HepG2 (cell line): ENCODE data around the gene CEP162.
"Not testable (repeated sequence)": the region's sequence is repeated elsewhere in the genome, so short reads cannot be mapped to it uniquely, and the experiment has no call there.

Experiments
- ARID5B ChIP-seq: IDR thresholded peaks from 2 replicates; pipeline ENCODE4 v1.4.0; 2020; ENCODE audit warnings: mild to moderate bottlenecking, missing genetic modification reagents
- CTCF ChIP-seq: sonication (generic); formaldehyde crosslinking; IDR thresholded peaks from 2 replicates; pipeline ENCODE4 v1.5.0; 2020; ENCODE audit warnings: mild to moderate bottlenecking, missing genetic modification reagents, moderate library complexity
- E2F2 ChIP-seq: sonication (generic); formaldehyde crosslinking; IDR thresholded peaks from 2 replicates; pipeline ENCODE4 v1.4.0; 2020; ENCODE audit warnings: missing genetic modification reagents, borderline replicate concordance
- EZH2 ChIP-seq: conservative IDR thresholded peaks from 2 replicates; pipeline ENCODE4 v1.6.1; 2012; ENCODE audit warnings: mild to moderate bottlenecking, low read depth, low read length, moderate library complexity
- FOXA3 ChIP-seq: IDR thresholded peaks from 2 replicates; pipeline ENCODE4 v1.6.1; 2016; ENCODE audit warnings: missing genetic modification reagents, missing compliant biosample characterization
- HNRNPH1 ChIP-seq: fragments of 200-400 bp; formaldehyde crosslinking; optimal IDR thresholded peaks from 2 replicates; pipeline ENCODE3; 2017; ENCODE audit warnings: mild to moderate bottlenecking, low read depth, low read length
- MYPOP ChIP-seq: sonication (generic); formaldehyde crosslinking; IDR thresholded peaks from 2 replicates; pipeline ENCODE4 v1.8.1; 2023; ENCODE audit warnings: mild to moderate bottlenecking, moderate library complexity, missing genetic modification reagents
- NR1H2 ChIP-seq: sonication (generic); formaldehyde crosslinking; IDR thresholded peaks from 2 replicates; pipeline ENCODE4 v1.8.1; 2022; ENCODE audit warnings: low read depth, missing genetic modification reagents, borderline replicate concordance
- ZNF362 ChIP-seq: sonication (generic); formaldehyde crosslinking; IDR thresholded peaks from 2 replicates; pipeline ENCODE4 v1.4.0; 2020; ENCODE audit warnings: missing genetic modification reagents, mild to moderate bottlenecking, borderline replicate concordance
- ZSCAN29 ChIP-seq: sonication (generic); formaldehyde crosslinking; conservative IDR thresholded peaks from 2 replicates; pipeline ENCODE4 v1.4.0; 2020; ENCODE audit warnings: mild to moderate bottlenecking, missing genetic modification reagents

GRCh38 chr6:84111351-84111750 is 116.1 kb downstream of the CEP162 start:
- TF ChIP-seq ARID5B (CRISPR knock-in tag); HNRNPH1; FOXA3 (CRISPR knock-in tag); CTCF (CRISPR knock-in tag); NR1H2 (CRISPR knock-in tag); ZSCAN29; EZH2; MYPOP; E2F2 (CRISPR knock-in tag); ZNF362 (CRISPR knock-in tag): not testable (repeated sequence)
